HCT116 (cell line): Measurements from ENCODE around the gene RUVBL1. TPM values are rescaled to one million over a fixed set of nuclear protein-coding genes. Genes with fewer than 3 reads are reported as not detected.

Experiments used
- ATAC-seq: fragments of 200-7000 bp; cut with Tn5 transposase; 2 replicates; pipeline ENCODE4 v1.9.1; 2020; ENCODE audit warnings: mild to moderate bottlenecking, moderate library complexity
- BruUV-seq: library from RNA; stranded (reverse); fragments of 400-500 nt; replicated peaks from 2 replicates; lab custom pipeline; 2021; lab: Mats Ljungman, UMichigan
- CTCF ChIA-PET: fragments of 300-600 bp; sonication (Branson Sonifier 250); formaldehyde crosslinking; loops from one replicate; lab custom pipeline; 2021; ENCODE audit warnings: antibody characterized with exemption; lab: Charles Lee
- POLR2A ChIA-PET: fragments of 300-600, 350-600 bp; sonication (Branson Sonifier 250); formaldehyde crosslinking; loops from one replicate; lab custom pipeline; 2021; ENCODE audit warnings: antibody characterized with exemption; lab: Charles Lee
- RAD21 ChIA-PET, 2 experiments: fragments of 300-600 bp; sonication (Branson Sonifier 250); formaldehyde crosslinking; loops; one replicate each; lab custom pipeline; 2023; ENCODE audit warnings: low total read pairs in 2 of 2; ENCODE audit not compliant: uncharacterized antibody in 2 of 2, unreplicated experiment in 2 of 2, low non-redundant PET in 1 of 2; lab: Charles Lee
- DNase-seq: peaks from one replicate; pipeline ENCODE4 v3.0.0-alpha.2; 2010; ENCODE audit warnings: low read depth, low spot score
- H2AFZ ChIP-seq: fragments of 200-600 bp; shearing (Covaris generic), sonication (generic); 2 replicates; pipeline ENCODE4 v1.6.1; 2017; ENCODE audit warnings: low read depth, mixed run types, mixed read lengths, antibody characterized with exemption, low read length; ENCODE audit not compliant: poor library complexity, severe bottlenecking
- H3K27ac ChIP-seq: 2 replicates; pipeline ENCODE4 v1.5.1; 2012; ENCODE audit warnings: low read depth, low read length
- H3K27me3 ChIP-seq: fragments of 200-600 bp; sonication (generic); 2 replicates; pipeline ENCODE4 v1.6.1; 2016; ENCODE audit warnings: mixed run types, low read length, mixed read lengths; ENCODE audit not compliant: insufficient read depth
- H3K36me3 ChIP-seq, 2 experiments: fragments of 200-500 bp in 1 of 2; fragments of 200-600 bp in 1 of 2; sonication (Bioruptor generic) in 1 of 2; sonication (generic) in 1 of 2; 2 replicates each; pipeline versions ENCODE4 v1.5.1 to v1.6.1; 2014 to 2016; ENCODE audit warnings: low read length in 2 of 2, inconsistent platforms in 1 of 2, mixed read lengths in 1 of 2, mixed run types in 1 of 2; ENCODE audit not compliant: insufficient read depth in 2 of 2, control insufficient read depth in 1 of 2
- H3K4me1 ChIP-seq, 2 experiments: fragments of 200-600 bp in 1 of 2; sonication (generic) in 1 of 2; 2 replicates each; pipeline versions ENCODE4 v1.5.1 to v1.6.1; 2012 to 2017; ENCODE audit warnings: low read length in 2 of 2, inconsistent platforms in 1 of 2, mild to moderate bottlenecking in 1 of 2, mixed read lengths in 1 of 2, mixed run types in 1 of 2, moderate library complexity in 1 of 2; ENCODE audit not compliant: insufficient read depth in 2 of 2, control insufficient read depth in 1 of 2
- H3K4me2 ChIP-seq: fragments of 200-600 bp; sonication (generic); 2 replicates; pipeline ENCODE4 v1.6.1; 2017; ENCODE audit warnings: mixed run types, low read length, mixed read lengths
- H3K4me3 ChIP-seq, 2 experiments: fragments of 200-600 bp in 1 of 2; sonication (generic) in 1 of 2; replicated peaks in 1 of 2; 2 replicates each; pipeline ENCODE4 v1.5.1; 2011 to 2016; ENCODE audit warnings: low read length in 2 of 2, control low read depth in 1 of 2, low read depth in 1 of 2, mild to moderate bottlenecking in 1 of 2, mixed read lengths in 1 of 2, mixed run types in 1 of 2
- H3K79me2 ChIP-seq: fragments of 200-600 bp; sonication (generic); 2 replicates; pipeline ENCODE4 v1.6.1; 2017; ENCODE audit warnings: mild to moderate bottlenecking, mixed run types, low read length, moderate library complexity, mixed read lengths; ENCODE audit not compliant: insufficient read depth
- H3K9ac ChIP-seq: fragments of 200-600 bp; sonication (generic); 2 replicates; pipeline ENCODE4 v1.6.1; 2016; ENCODE audit warnings: low read length, mixed read lengths
- H3K9me2 ChIP-seq: fragments of 200-600 bp; sonication (generic), shearing (Covaris generic); 2 replicates; pipeline ENCODE4 v1.6.1; 2017; ENCODE audit warnings: mixed run types, mild to moderate bottlenecking, moderate library complexity; ENCODE audit not compliant: insufficient read depth
- H3K9me3 ChIP-seq, 2 experiments: fragments of 200-500 bp in 1 of 2; fragments of 200-600 bp in 1 of 2; sonication (Bioruptor generic) in 1 of 2; sonication (generic) in 1 of 2; 2 replicates each; pipeline ENCODE4 v1.6.1; 2014 to 2017; ENCODE audit warnings: low read length in 2 of 2, mixed read lengths in 2 of 2, inconsistent platforms in 1 of 2, low read depth in 1 of 2, mild to moderate bottlenecking in 1 of 2, mixed run types in 1 of 2, moderate library complexity in 1 of 2; ENCODE audit not compliant: control insufficient read depth in 1 of 2, insufficient read depth in 1 of 2
- H4K20me1 ChIP-seq: fragments of 200-600 bp; sonication (generic), shearing (Covaris generic); 2 replicates; pipeline ENCODE4 v1.6.1; 2017; ENCODE audit warnings: mixed run types, mild to moderate bottlenecking, moderate library complexity; ENCODE audit not compliant: insufficient read depth
- ATF3 ChIP-seq: IDR thresholded peaks from 2 replicates; pipeline ENCODE4 v1.6.1; 2012
- CTCF ChIP-seq, 3 experiments: fragments of 200-600 bp in 1 of 3; sonication (generic) in 1 of 3; IDR thresholded peaks in 2 of 3; conservative IDR thresholded peaks in 1 of 3; 2 replicates each; pipeline ENCODE4 v1.5.1; 2012 to 2017; ENCODE audit warnings: low read depth in 2 of 3, low read length in 2 of 3, antibody characterized with exemption in 1 of 3, borderline replicate concordance in 1 of 3, control low read depth in 1 of 3, mild to moderate bottlenecking in 1 of 3, mixed read lengths in 1 of 3, mixed run types in 1 of 3, moderate library complexity in 1 of 3; ENCODE audit not compliant: insufficient read depth in 1 of 3
- EGR1 ChIP-seq: IDR thresholded peaks from 2 replicates; pipeline ENCODE4 v1.6.1; 2012; ENCODE audit warnings: low read depth
- ELF1 ChIP-seq: IDR thresholded peaks from 2 replicates; pipeline ENCODE4 v1.6.1; 2012; ENCODE audit warnings: low read depth, borderline replicate concordance
- FOSL1 ChIP-seq: IDR thresholded peaks from 2 replicates; pipeline ENCODE4 v1.6.1; 2012; ENCODE audit warnings: low read depth
- JUND ChIP-seq: IDR thresholded peaks from 2 replicates; pipeline ENCODE4 v1.6.1; 2012
- MAX ChIP-seq: IDR thresholded peaks from 2 replicates; pipeline ENCODE4 v1.6.1; 2012
- POLR2A ChIP-seq: IDR thresholded peaks from 2 replicates; pipeline ENCODE4 v1.7.0; 2011; ENCODE audit warnings: borderline replicate concordance; ENCODE audit not compliant: insufficient read depth, insufficient read length; ENCODE audit errors: extremely low read depth
- RAD21 ChIP-seq: IDR thresholded peaks from 2 replicates; pipeline ENCODE4 v1.6.1; 2012; ENCODE audit warnings: low read depth, mild to moderate bottlenecking
- REST ChIP-seq: IDR thresholded peaks from 2 replicates; pipeline ENCODE4 v1.6.1; 2012; ENCODE audit warnings: low read depth
- SIN3A ChIP-seq: IDR thresholded peaks from 2 replicates; pipeline ENCODE4 v1.6.1; 2012; ENCODE audit warnings: low read depth
- SP1 ChIP-seq: IDR thresholded peaks from 2 replicates; pipeline ENCODE4 v1.6.1; 2012; ENCODE audit warnings: low read depth
- YY1 ChIP-seq: IDR thresholded peaks from 2 replicates; pipeline ENCODE4 v1.6.1; 2011; ENCODE audit warnings: low read length, low read depth, moderate library complexity, mild to moderate bottlenecking; ENCODE audit not compliant: insufficient replicate concordance; ENCODE audit errors: extremely low read depth
- ZBTB33 ChIP-seq: IDR thresholded peaks from 2 replicates; pipeline ENCODE4 v1.6.1; 2011; ENCODE audit warnings: mild to moderate bottlenecking, low read length, moderate library complexity; ENCODE audit not compliant: insufficient replicate concordance; ENCODE audit errors: extremely low read depth
- ZFX ChIP-seq: fragments of 450-650 bp; IDR thresholded peaks from 2 replicates; pipeline ENCODE4 v1.6.1; 2017
- intact Hi-C: fragments of 100-400 bp; cut with micrococcal nuclease; formaldehyde crosslinking; loops from 2 replicates; pipeline ENCODE4 v1.10.0; 2022
- total RNA-seq: library from RNA; stranded (reverse); gene quantifications from one replicate; pipeline ENCODE4 v1.2.1, GENCODE V29; 2021; ENCODE audit not compliant: unreplicated experiment

RUVBL1 gene
- total RNA-seq, 1 experiment from 2014 or later, result 129 TPM

- H3K4me1 ChIP-seq, result peaks cover 9 to 27% of the 10 kb centered on the region in 2 experiments
- RAD21 ChIA-PET, result no interaction called here
- TF ChIP-seq MAX (no peak), POLR2A (no peak), ZBTB33 (no peak), ZFX (no peak), REST (no peak), JUND (no peak), YY1 (no peak), CTCF (IDR thresholded peaks at IDR 0.05 in 2 of 3, conservative IDR thresholded peaks at IDR 0.05 in 1 of 3; ENCODE audit: borderline replicate concordance in 1 of 3, insufficient read depth in 1 of 3, low read depth in 2 of 3, low read length in 2 of 3) (no peak), SP1 (no peak), FOSL1 (no peak), EGR1 (no peak), ATF3 (no peak), SIN3A (no peak), RAD21 (no peak), ELF1 (no peak)
- H3K4me3 ChIP-seq, result no peak overlapping the region
- BruUV-seq, result no TSS peak
- CTCF ChIA-PET, result interaction anchor here (1.2 kb wide), 1 partner anchor 55 kb away, joined by 5 read pairs; no protein-coding TSS in a partner anchor
- H3K79me2 ChIP-seq, result peaks cover 14% of the 10 kb centered on the region
- H3K9me2 ChIP-seq, result no peaks in the 10 kb centered on the region
- H2AFZ ChIP-seq, result no peak overlapping the region
- no peaks in the 10 kb centered on the region for H3K27me3 ChIP-seq
- no peak overlapping the region for H3K9ac ChIP-seq
- H4K20me1 ChIP-seq, result no peaks in the 10 kb centered on the region
- H3K36me3 ChIP-seq, result peaks cover 15 to 45% of the 10 kb centered on the region in 2 experiments
- no peak for DNase-seq
- ATAC-seq, result no peak
- no peak overlapping the region for H3K27ac ChIP-seq
- POLR2A ChIA-PET, result no interaction called here
- no peak overlapping the region for H3K4me2 ChIP-seq
- intact Hi-C loops, result no loop called here
- no peaks in the 10 kb centered on the region for H3K9me3 ChIP-seq
Measured at GRCh38 chr3:128078875-128079274, 44.7 kb downstream of the RUVBL1 start.
